ENCODE data around the gene ADAMTS15. TPM values are rescaled to one million over a fixed set of nuclear protein-coding genes. Genes with fewer than 3 reads are reported as not detected.

ADAMTS15 gene, protein sequence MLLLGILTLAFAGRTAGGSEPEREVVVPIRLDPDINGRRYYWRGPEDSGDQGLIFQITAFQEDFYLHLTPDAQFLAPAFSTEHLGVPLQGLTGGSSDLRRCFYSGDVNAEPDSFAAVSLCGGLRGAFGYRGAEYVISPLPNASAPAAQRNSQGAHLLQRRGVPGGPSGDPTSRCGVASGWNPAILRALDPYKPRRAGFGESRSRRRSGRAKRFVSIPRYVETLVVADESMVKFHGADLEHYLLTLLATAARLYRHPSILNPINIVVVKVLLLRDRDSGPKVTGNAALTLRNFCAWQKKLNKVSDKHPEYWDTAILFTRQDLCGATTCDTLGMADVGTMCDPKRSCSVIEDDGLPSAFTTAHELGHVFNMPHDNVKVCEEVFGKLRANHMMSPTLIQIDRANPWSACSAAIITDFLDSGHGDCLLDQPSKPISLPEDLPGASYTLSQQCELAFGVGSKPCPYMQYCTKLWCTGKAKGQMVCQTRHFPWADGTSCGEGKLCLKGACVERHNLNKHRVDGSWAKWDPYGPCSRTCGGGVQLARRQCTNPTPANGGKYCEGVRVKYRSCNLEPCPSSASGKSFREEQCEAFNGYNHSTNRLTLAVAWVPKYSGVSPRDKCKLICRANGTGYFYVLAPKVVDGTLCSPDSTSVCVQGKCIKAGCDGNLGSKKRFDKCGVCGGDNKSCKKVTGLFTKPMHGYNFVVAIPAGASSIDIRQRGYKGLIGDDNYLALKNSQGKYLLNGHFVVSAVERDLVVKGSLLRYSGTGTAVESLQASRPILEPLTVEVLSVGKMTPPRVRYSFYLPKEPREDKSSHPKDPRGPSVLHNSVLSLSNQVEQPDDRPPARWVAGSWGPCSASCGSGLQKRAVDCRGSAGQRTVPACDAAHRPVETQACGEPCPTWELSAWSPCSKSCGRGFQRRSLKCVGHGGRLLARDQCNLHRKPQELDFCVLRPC
- polyA plus RNA-seq (2011; rRNA removed) (2.7 and 5.6 TPM in 2 replicates), polyA minus RNA-seq (2011; rRNA and poly(A)+ RNA removed) (6.3 and 6.5 TPM in 2 replicates)

DNA sequence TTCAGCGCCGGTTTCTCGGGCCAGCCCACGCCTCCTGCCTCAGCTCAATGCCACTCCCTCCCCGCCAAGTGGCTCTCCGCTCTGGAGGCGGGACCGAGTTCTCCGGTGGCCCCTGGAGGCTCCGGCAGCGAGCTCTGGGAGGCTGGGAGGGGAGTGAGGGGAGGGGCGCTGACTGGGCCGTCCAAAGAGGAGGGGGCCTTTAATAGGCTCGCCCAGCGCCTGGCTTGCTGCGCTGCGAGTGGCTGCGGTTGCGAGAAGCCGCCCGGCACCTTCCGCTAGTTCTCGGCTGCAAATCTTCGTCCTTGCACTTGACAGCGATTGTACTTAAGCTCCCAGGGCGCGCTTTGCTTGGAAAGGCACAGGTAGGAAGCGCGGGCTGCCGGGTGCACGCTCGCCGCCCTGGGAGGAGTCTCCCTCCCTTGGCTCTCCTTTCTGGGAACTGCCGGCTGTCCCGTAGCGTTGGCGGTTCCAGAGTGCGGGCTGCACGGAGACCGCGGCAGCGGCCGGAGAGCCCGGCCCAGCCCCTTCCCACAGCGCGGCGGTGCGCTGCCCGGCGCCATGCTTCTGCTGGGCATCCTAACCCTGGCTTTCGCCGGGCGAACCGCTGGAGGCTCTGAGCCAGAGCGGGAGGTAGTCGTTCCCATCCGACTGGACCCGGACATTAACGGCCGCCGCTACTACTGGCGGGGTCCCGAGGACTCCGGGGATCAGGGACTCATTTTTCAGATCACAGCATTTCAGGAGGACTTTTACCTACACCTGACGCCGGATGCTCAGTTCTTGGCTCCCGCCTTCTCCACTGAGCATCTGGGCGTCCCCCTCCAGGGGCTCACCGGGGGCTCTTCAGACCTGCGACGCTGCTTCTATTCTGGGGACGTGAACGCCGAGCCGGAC, at the start of gene ADAMTS15:
Gene ADAMTS15 (plus strand): TSS at position 230 of the 894 bp plus-strand sequence. CDS start 329 bp downstream, at position 559.
- peaks cover 2% of the 10 kb centered on the region for H3K36me3 ChIP-seq (ENCODE audit: control insufficient read depth, insufficient read depth, low read length)
- POLR2A ChIA-PET, result no interaction called here
- CTCF ChIA-PET, result interaction anchor here (0.7 to 2.7 kb wide), 7 partner anchors 11 to 467 kb away, joined by 3 to 15 read pairs (median 4); partner anchors contain the start of gene SNX19
- peak within 1 kb of the TSS; percentile 56 for H3K4me3 ChIP-seq (ENCODE audit: low read depth, low read length)
- H3K27me3 ChIP-seq (ENCODE audit: control insufficient read depth, insufficient read depth, low read length), result no peaks in the 10 kb centered on the region
- DNase-seq (ENCODE audit: low read depth), result no peak
- TF ChIP-seq, protein P1, sequence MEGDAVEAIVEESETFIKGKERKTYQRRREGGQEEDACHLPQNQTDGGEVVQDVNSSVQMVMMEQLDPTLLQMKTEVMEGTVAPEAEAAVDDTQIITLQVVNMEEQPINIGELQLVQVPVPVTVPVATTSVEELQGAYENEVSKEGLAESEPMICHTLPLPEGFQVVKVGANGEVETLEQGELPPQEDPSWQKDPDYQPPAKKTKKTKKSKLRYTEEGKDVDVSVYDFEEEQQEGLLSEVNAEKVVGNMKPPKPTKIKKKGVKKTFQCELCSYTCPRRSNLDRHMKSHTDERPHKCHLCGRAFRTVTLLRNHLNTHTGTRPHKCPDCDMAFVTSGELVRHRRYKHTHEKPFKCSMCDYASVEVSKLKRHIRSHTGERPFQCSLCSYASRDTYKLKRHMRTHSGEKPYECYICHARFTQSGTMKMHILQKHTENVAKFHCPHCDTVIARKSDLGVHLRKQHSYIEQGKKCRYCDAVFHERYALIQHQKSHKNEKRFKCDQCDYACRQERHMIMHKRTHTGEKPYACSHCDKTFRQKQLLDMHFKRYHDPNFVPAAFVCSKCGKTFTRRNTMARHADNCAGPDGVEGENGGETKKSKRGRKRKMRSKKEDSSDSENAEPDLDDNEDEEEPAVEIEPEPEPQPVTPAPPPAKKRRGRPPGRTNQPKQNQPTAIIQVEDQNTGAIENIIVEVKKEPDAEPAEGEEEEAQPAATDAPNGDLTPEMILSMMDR (IDR thresholded peaks at IDR 0.05; ENCODE audit: insufficient read depth, low read depth, low read length), result no peak

DNA sequence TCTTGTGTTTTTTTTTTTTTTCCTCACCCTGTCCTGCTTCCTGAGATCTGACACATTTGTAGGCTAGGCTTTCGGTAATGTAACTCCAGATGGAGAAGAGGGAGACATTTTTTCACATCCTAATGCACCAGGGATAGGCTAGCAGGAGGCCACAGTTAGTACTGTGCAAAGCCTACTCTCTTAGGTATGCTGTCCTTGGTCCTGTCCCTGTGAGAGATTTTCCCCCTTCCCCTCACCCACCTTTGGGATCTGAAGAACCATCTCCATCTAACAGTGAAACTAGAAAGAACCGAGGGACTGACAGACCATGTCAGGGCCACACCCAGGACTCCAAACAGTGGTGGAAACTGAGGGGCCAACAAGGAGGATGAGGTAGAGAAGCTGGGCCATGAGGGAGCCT, 49.2 kb upstream of the ADAMTS15 start:
- ChIA-PET POLR2A (no interaction called here), CTCF (interaction anchor here (0.9 to 1.8 kb wide), 3 partner anchors 9 to 463 kb away, joined by 3 to 7 read pairs (median 7); no protein-coding TSS in a partner anchor)
- Histone ChIP-seq H3K36me3 (ENCODE audit: control insufficient read depth, insufficient read depth, low read length) (no peaks in the 10 kb centered on the region), H3K4me3 (ENCODE audit: low read depth, low read length) (no peak overlapping the region), H3K27me3 (ENCODE audit: control insufficient read depth, insufficient read depth, low read length) (peaks cover 18% of the 10 kb centered on the region)
- TF ChIP-seq, protein P1 (IDR thresholded peaks at IDR 0.05; ENCODE audit: insufficient read depth, low read depth, low read length), result no peak
- no peak for DNase-seq (ENCODE audit: low read depth)

DNA sequence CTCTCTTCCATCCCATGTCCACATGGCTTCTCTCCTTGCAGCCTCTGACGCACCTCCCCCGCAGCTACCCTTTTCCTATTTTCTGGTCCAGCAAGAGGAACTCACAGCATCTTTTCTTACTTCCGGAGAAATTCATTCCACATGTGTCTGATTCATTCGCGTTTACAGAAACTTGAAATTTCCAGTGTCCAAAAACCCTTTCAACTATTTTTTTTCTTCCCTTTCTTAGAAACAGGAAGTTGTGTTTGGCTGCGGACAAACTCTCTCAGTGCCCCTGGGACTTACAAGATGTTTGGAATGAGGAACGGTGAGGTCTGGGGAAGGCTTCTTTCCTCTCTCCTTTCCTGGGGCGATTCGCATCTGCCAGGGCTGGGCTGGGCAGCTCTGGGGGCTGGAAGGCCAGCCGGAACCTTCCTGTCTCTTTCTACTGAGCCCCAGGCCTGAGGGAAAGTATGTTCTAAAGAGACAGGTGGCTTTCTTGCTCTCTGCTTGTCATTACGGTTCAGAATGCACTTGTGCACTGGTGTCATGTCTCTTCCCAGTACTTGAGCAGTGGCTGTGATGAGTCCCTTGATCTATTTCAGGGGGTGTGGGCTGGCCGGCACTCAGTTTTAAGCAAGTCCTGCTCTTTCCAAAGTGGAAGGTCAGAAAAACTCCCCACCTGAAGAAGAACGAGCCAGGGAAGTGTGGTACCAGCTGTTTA, 47.5 kb upstream of the ADAMTS15 start:
- POLR2A ChIA-PET, result no interaction called here
- TF ChIP-seq, protein P1 (IDR thresholded peaks at IDR 0.05; ENCODE audit: insufficient read depth, low read depth, low read length), result no peak
- CTCF ChIA-PET, result interaction anchor here (1.0 to 2.3 kb wide), 5 partner anchors 11 to 462 kb away, joined by 4 to 7 read pairs (median 4); no protein-coding TSS in a partner anchor
- no peaks in the 10 kb centered on the region for H3K36me3 ChIP-seq (ENCODE audit: control insufficient read depth, insufficient read depth, low read length)
- peak; percentile 56 for DNase-seq (ENCODE audit: low read depth)
- H3K4me3 ChIP-seq (ENCODE audit: low read depth, low read length), result no peak overlapping the region
- peaks cover 8% of the 10 kb centered on the region for H3K27me3 ChIP-seq (ENCODE audit: control insufficient read depth, insufficient read depth, low read length)

DNA sequence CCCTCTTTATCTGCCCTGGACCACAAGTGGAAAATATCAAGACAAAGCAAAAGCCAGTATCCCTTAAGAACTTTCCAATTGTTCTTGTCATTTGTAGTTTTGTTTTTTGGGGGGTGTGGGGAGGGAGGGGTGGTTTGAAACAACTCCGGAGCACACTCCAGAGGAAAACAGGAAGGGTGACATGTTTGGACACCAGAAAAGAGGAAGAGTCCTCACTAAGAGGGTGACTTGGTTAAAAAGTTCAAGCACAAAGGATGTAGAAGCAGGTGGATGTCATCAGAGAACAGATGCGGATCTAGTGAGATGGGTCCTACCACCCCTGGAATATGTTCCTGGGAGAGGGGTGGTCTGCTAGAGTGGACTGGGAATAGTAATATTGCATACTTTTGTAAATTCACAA, 45.9 kb upstream of the ADAMTS15 start:
- no peak overlapping the region for H3K4me3 ChIP-seq (ENCODE audit: low read depth, low read length)
- POLR2A ChIA-PET, result no interaction called here
- TF ChIP-seq, protein P1 (IDR thresholded peaks at IDR 0.05; ENCODE audit: insufficient read depth, low read depth, low read length), result no peak
- H3K27me3 ChIP-seq (ENCODE audit: control insufficient read depth, insufficient read depth, low read length), result no peaks in the 10 kb centered on the region
- DNase-seq (ENCODE audit: low read depth), result no peak
- CTCF ChIA-PET, result interaction anchor here (1.3 to 1.5 kb wide), 2 partner anchors 15 to 24 kb away, joined by 4 read pairs; no protein-coding TSS in a partner anchor
- no peaks in the 10 kb centered on the region for H3K36me3 ChIP-seq (ENCODE audit: control insufficient read depth, insufficient read depth, low read length)
